Mesodermal cell (in vitro differentiated cells): ENCODE results near the gene GJD4.

ENCODE experiments used
- H3K27ac ChIP-seq: 2 replicates; pipeline ENCODE4 v1.7.0; 2013; ENCODE audit warnings: mild to moderate bottlenecking, low read depth, low read length, moderate library complexity; ENCODE audit not compliant: severe bottlenecking
- H3K36me3 ChIP-seq: 2 replicates; pipeline ENCODE4 v1.7.1; 2013; ENCODE audit warnings: mild to moderate bottlenecking, low read length, moderate library complexity; ENCODE audit not compliant: control insufficient read depth, insufficient read depth
- H3K4me1 ChIP-seq: one replicate; pipeline ENCODE4 v1.7.1; 2013; ENCODE audit warnings: mild to moderate bottlenecking, low read length; ENCODE audit not compliant: insufficient read depth, control insufficient read depth, poor library complexity, severe bottlenecking
- H3K4me3 ChIP-seq: 2 replicates; pipeline ENCODE4 v1.7.0; 2013; ENCODE audit warnings: low read length, control low read depth, mild to moderate bottlenecking; ENCODE audit not compliant: insufficient read depth, poor library complexity, severe bottlenecking; ENCODE audit errors: extremely low read depth
- H3K9me3 ChIP-seq: 2 replicates; pipeline ENCODE4 v1.7.1; 2013; ENCODE audit warnings: mild to moderate bottlenecking, low read length, moderate library complexity; ENCODE audit not compliant: control insufficient read depth
- WGBS, 2 experiments: methylation state at CpG; one replicate each; pipeline ENCODE4 v1.1.5; 2013; ENCODE audit warnings: missing lambda C conversion rate in 2 of 2; ENCODE audit not compliant: insufficient coverage in 2 of 2; 5-methylcytosine and 5-hydroxymethylcytosine counted together

GJD4 gene

DNA sequence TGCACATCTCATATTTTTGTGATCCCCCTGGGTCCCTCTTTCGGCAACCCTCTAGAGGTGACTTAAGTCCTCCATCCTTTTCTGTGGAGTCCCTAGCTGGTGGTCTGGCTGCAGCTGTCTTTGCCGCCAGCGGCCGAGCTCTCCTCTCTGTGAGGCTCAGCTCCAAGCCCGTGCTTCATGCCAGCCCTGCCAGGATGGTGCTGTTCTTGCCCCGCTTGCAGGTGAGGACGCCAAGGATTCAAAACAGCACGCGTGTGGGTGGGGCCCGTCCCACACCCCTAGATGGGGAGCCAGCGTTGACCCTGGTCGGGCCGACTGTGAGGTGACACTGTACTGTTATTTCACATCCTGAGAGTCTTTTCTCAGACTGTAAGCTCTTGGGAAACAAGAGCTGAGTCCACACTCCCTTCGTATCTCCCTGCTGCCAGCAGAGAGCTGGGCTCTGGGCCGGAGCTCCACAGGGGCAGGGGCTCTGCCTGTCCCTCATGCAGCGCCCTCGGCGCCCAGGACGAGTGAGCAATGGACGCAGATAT, 36.6 kb upstream of the GJD4 start:
- peaks cover 16% of the 10 kb centered on the region for H3K4me1 ChIP-seq
- H3K27ac ChIP-seq, result no peak overlapping the region
- H3K9me3 ChIP-seq, result no peaks in the 10 kb centered on the region
- H3K36me3 ChIP-seq, result peaks cover 59% of the 10 kb centered on the region
- WGBS, 2 experiments, result 95 to 96% methylated on average over 13 to 16 of the region's 20 CpGs
- H3K4me3 ChIP-seq, result no peak overlapping the region

DNA sequence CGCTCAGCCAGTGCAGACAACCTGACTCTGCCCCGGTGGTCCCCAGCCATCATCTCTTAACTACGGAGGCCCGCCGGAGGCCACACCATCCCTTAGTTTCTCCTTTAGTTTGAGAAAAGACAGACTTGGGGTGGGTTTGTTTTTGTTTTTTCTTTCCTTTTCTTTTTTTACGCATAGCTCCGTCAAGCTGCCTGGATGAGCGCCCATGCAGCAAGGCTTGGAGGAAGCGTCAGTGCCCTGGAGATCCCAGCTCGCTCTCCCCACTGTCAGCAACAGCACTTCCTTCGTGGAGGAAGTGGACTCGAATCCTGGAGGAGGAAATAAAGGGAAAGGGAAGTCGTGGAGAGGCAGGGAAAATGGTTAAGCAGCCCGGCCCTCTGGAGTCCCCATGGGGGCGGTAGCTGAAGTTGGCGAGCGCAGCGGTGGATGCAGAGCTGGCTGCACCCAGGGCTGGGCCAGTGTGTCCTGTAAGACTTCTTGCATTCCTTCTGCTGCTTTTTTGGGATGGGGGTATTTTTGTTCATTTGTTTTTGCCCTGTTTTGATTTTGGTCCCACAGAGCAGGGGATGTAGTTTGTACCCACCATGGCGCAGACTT, 35.9 kb upstream of the GJD4 start:
- H3K4me3 ChIP-seq, result no peak overlapping the region
- no peak overlapping the region for H3K27ac ChIP-seq
- H3K9me3 ChIP-seq, result no peaks in the 10 kb centered on the region
- 90 to 92% methylated on average over 11 to 15 of the region's 19 CpGs for WGBS, 2 experiments
- peaks cover 63% of the 10 kb centered on the region for H3K36me3 ChIP-seq
- H3K4me1 ChIP-seq, result peaks cover 9% of the 10 kb centered on the region

- peaks cover 3% of the 10 kb centered on the region for H3K4me1 ChIP-seq
- H3K4me3 ChIP-seq, result no peak overlapping the region
- H3K27ac ChIP-seq, result no peak overlapping the region
- H3K36me3 ChIP-seq, result peaks cover 64% of the 10 kb centered on the region
- WGBS, 2 experiments, result 95% methylated on average over 3 of the region's 4 CpGs
- H3K9me3 ChIP-seq, result no peaks in the 10 kb centered on the region
Observed at GRCh38 chr10:35569836-35570235, 35.3 kb upstream of the GJD4 start.

DNA sequence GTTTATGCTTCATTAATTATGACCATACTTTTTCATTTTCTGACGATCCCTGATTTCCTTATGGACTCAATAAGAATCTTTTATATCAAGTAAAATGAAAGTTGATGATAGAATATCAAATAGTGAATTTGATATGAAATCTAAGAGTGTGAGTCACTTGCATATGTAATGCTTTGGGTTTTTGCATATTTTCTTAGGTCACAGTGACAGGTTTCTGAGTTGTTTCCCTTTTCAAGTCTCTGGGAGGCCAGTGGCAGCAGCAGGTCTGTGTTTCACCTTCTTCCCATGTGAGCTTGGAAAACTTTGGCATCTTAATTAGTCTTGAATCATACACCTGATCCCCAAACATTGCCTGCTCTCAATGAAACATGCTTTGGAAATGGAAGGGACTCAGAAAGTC, 34.7 kb upstream of the GJD4 start:
- Histone ChIP-seq H3K4me3 (no peak overlapping the region), H3K36me3 (peaks cover 66% of the 10 kb centered on the region), H3K4me1 (peaks cover 2% of the 10 kb centered on the region), H3K27ac (no peak overlapping the region), H3K9me3 (no peaks in the 10 kb centered on the region)
- no CpG with 5 or more reads among the region's 1 CpG for WGBS, 2 experiments

GRCh38 chr10:35572583-35572982, 32.6 kb upstream of the GJD4 start:
- no peak overlapping the region for H3K4me3 ChIP-seq
- H3K36me3 ChIP-seq, result peaks cover 64% of the 10 kb centered on the region
- H3K27ac ChIP-seq, result no peak overlapping the region
- no peaks in the 10 kb centered on the region for H3K4me1 ChIP-seq
- H3K9me3 ChIP-seq, result peaks cover 5% of the 10 kb centered on the region
- WGBS, 2 experiments, result 100% methylated on average over 1 of the region's 1 CpG; no CpG with 5 or more reads in 1 of the 2 experiments

- WGBS, 2 experiments, result 71 to 75% methylated on average over 1 of the region's 1 CpG
- Histone ChIP-seq H3K4me1 (no peaks in the 10 kb centered on the region), H3K9me3 (peaks cover 5% of the 10 kb centered on the region), H3K27ac (no peak overlapping the region), H3K36me3 (peaks cover 53% of the 10 kb centered on the region), H3K4me3 (no peak overlapping the region)
Observed at GRCh38 chr10:35573796-35574195, 31.3 kb upstream of the GJD4 start.

- Histone ChIP-seq H3K27ac (no peak overlapping the region), H3K4me1 (no peaks in the 10 kb centered on the region), H3K36me3 (peaks cover 42% of the 10 kb centered on the region), H3K4me3 (no peak overlapping the region), H3K9me3 (peaks cover 5% of the 10 kb centered on the region)
- 76 to 89% methylated on average over 6 to 8 of the region's 9 CpGs for WGBS, 2 experiments
Observed at GRCh38 chr10:35574924-35575352, 30.2 kb upstream of the GJD4 start.

GRCh38 chr10:35575640-35576039, 29.5 kb upstream of the GJD4 start:
- Histone ChIP-seq H3K4me1 (no peaks in the 10 kb centered on the region), H3K4me3 (no peak overlapping the region), H3K9me3 (peaks cover 5% of the 10 kb centered on the region), H3K36me3 (peaks cover 37% of the 10 kb centered on the region), H3K27ac (no peak overlapping the region)
- WGBS, 2 experiments, result 95 to 98% methylated on average over 8 of the region's 9 CpGs

- H3K4me3 ChIP-seq, result no peak overlapping the region
- H3K27ac ChIP-seq, result no peak overlapping the region
- H3K4me1 ChIP-seq, result no peaks in the 10 kb centered on the region
- 92 to 100% methylated on average over 2 of the region's 3 CpGs for WGBS, 2 experiments
- peaks cover 36% of the 10 kb centered on the region for H3K36me3 ChIP-seq
- H3K9me3 ChIP-seq, result peaks cover 5% of the 10 kb centered on the region
Observed at GRCh38 chr10:35576730-35577129, 28.4 kb upstream of the GJD4 start.

- WGBS, 2 experiments, result 92 to 98% methylated on average over 6 to 7 of the region's 7 CpGs
- Histone ChIP-seq H3K27ac (no peak overlapping the region), H3K4me3 (no peak overlapping the region), H3K4me1 (no peaks in the 10 kb centered on the region), H3K9me3 (peaks cover 5% of the 10 kb centered on the region), H3K36me3 (peaks cover 27% of the 10 kb centered on the region)
Observed at GRCh38 chr10:35577926-35578617, 27.1 kb upstream of the GJD4 start.

DNA sequence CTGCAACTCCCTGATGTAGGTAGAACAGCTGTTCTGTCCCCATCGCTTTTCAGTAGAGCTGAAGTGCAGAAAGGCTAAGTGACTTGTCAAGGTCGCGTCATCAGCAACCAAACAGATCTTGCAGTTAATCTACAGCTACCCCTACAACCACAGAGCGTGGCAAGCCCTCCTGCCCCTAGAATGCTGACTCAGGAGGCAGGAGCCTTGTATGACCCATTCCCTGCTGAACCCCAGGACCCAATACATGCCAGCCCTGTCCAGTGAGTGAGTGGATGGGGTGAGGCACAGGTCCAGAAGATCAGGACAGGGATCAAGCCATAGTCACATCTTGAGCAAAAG, 26.6 kb upstream of the GJD4 start:
- WGBS, 2 experiments, result 84 to 88% methylated on average over 3 of the region's 4 CpGs
- Histone ChIP-seq H3K36me3 (peaks cover 25% of the 10 kb centered on the region), H3K27ac (no peak overlapping the region), H3K4me3 (no peak overlapping the region), H3K4me1 (no peaks in the 10 kb centered on the region), H3K9me3 (peaks cover 5% of the 10 kb centered on the region)
